Hepatocyte (in vitro differentiated cells): ENCODE measurements around the gene FH. TPM values are rescaled to one million over a fixed set of nuclear protein-coding genes. Genes with fewer than 3 reads are reported as not detected.

Experiments used
- DNase-seq: peaks from one replicate; pipeline ENCODE4 v3.0.0-alpha.2; 2016; ENCODE audit warnings: low spot score
- H2AFZ ChIP-seq: fragments of 200-600 bp; sonication (generic); 2 replicates; pipeline ENCODE4 v1.6.0; 2016; ENCODE audit warnings: antibody characterized with exemption, mild to moderate bottlenecking
- H3K27ac ChIP-seq: fragments of 200-600 bp; sonication (generic); 2 replicates; pipeline ENCODE4 v1.5.1; 2016; ENCODE audit warnings: mild to moderate bottlenecking
- H3K27me3 ChIP-seq: fragments of 200-600 bp; sonication (generic); 2 replicates; pipeline ENCODE4 v1.6.1; 2016
- H3K36me3 ChIP-seq: fragments of 200-600 bp; sonication (generic); replicated peaks from 2 replicates; pipeline ENCODE4 v1.5.1; 2016; ENCODE audit warnings: low read depth; ENCODE audit not compliant: insufficient read depth
- H3K4me1 ChIP-seq: fragments of 200-600 bp; sonication (generic); 2 replicates; pipeline ENCODE4 v1.5.1; 2016; ENCODE audit warnings: mild to moderate bottlenecking, moderate library complexity; ENCODE audit not compliant: insufficient read depth
- H3K4me2 ChIP-seq: fragments of 200-600 bp; sonication (generic); 2 replicates; pipeline ENCODE4 v1.6.0; 2016
- H3K4me3 ChIP-seq: fragments of 200-600 bp; sonication (generic); 2 replicates; pipeline ENCODE4 v1.5.1; 2016; ENCODE audit warnings: mild to moderate bottlenecking
- H3K79me2 ChIP-seq: fragments of 200-600 bp; sonication (generic); 2 replicates; pipeline ENCODE4 v1.6.0; 2017; ENCODE audit warnings: mild to moderate bottlenecking
- H3K9me2 ChIP-seq: fragments of 200-600 bp; sonication (generic); replicated peaks from 2 replicates; pipeline ENCODE4 v1.6.0; 2017; ENCODE audit warnings: mild to moderate bottlenecking; ENCODE audit not compliant: insufficient read depth
- H3K9me3 ChIP-seq: fragments of 200-600 bp; sonication (generic); 2 replicates; pipeline ENCODE4 v1.5.1; 2016; ENCODE audit warnings: low read depth, mild to moderate bottlenecking
- H4K20me1 ChIP-seq: fragments of 200-600 bp; sonication (generic); 2 replicates; pipeline ENCODE4 v1.6.0; 2016; ENCODE audit warnings: mild to moderate bottlenecking; ENCODE audit not compliant: insufficient read depth, poor library complexity, severe bottlenecking
- CTCF ChIP-seq: fragments of 200-600 bp; sonication (generic); IDR thresholded peaks from 2 replicates; pipeline ENCODE4 v1.5.1; 2016; ENCODE audit warnings: antibody characterized with exemption, mild to moderate bottlenecking; ENCODE audit not compliant: poor library complexity
- EZH2 ChIP-seq: fragments of 200-600 bp; sonication (generic); IDR thresholded peaks from 2 replicates; pipeline ENCODE4 v1.6.1; 2016; ENCODE audit warnings: antibody characterized with exemption, mild to moderate bottlenecking, borderline replicate concordance
- EZH2phosphoT487 ChIP-seq: fragments of 200-600 bp; sonication (generic); IDR thresholded peaks from one replicate; pipeline ENCODE4 v1.6.1; 2018; ENCODE audit warnings: antibody characterized with exemption, mild to moderate bottlenecking, low read depth, moderate library complexity; ENCODE audit not compliant: unreplicated experiment, severe bottlenecking
- WGBS: methylation state at CpG from one replicate; pipeline ENCODE4 v1.1.6; 2016; ENCODE audit warnings: low lambda C conversion rate; ENCODE audit errors: missing lambda C conversion rate; 5-methylcytosine and 5-hydroxymethylcytosine counted together
- polyA plus RNA-seq: library from polyadenylated mRNA; unstranded; fragments of >200 nt; fragmentation: Nextera tagmentation; extraction: Ambion mirVana; gene quantifications from 2 replicates; pipeline ENCODE4 v1.2.1, GENCODE V29; 2016
- total RNA-seq: library from RNA; depleted of rRNA; stranded (reverse); fragments of >200 nt; gene quantifications from 2 replicates; pipeline ENCODE4 v1.2.3, GENCODE V29; 2014

Gene FH
- total and polyA plus RNA-seq, 2 experiments from 2014 or later = 62.7 to 96.7 TPM

DNA sequence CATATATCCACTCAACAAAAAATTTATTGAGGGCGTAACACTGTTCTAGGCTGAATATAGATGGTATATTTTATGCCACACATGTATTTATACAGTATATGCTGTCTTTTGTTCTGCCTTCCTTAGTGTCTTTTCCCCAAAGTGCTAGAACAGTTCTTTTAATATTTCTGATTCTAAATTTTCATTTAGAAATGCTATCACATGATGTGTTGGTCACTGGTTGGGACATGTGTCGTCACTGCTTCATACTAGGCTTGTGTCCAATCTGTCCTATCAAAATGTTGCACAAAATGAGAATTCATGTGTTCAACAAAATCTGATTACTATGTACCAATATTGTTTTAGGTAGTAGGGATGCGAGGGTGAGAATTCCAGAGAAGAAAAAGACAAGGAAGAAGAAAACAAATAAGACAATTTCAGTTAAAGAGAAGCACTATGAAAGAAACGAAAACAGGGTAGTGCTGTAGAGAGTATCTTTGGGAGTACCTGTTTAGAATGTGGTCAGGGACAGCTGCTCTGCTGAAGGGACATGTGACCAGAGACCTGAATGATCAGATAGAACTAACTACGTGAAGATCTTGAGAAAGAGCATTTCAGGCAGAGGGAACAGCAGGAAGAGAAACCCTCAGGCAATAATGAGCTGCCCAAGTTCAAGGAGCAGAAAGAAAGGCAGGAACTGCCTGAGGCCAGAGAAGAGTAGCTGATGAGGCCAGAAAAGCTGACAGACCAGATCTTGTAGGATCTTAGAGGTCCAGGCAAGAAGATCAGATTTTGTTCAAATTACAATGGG, 14.0 kb upstream of the FH start:
- Histone ChIP-seq H2AFZ (no peak overlapping the region), H3K79me2 (no peaks in the 10 kb centered on the region), H4K20me1 (no peaks in the 10 kb centered on the region), H3K9me3 (no peaks in the 10 kb centered on the region), H3K4me3 (no peak overlapping the region), H3K27me3 (peaks cover 3% of the 10 kb centered on the region), H3K4me2 (no peak overlapping the region), H3K27ac (no peak overlapping the region), H3K9me2 (no peaks in the 10 kb centered on the region), H3K4me1 (peaks cover 5% of the 10 kb centered on the region), H3K36me3 (no peaks in the 10 kb centered on the region)
- TF ChIP-seq EZH2 (no peak), CTCF (no peak), EZH2phosphoT487 (no peak)
- DNase-seq = no peak
- WGBS = 73% methylated on average over 5 of the region's 5 CpGs

DNA sequence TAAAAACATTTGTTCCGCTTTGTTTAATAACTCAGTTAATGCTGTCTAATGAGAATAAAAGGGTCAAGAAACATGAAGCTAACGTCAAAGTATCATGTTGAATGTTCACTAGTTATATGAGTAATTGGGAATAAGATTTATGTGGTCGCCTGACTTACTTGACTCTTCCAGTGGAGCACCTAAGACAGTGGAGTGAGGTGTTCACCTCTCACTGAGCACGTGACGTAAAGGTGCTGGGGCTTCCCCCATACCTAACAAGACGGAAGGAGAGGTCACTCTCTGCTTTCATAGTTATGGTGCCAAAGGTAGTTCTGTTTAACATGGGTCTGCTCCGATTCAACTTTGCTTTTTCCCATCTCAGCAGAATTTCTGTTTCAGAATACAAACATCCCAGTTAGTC, 13.3 kb upstream of the FH start:
- peaks cover 3% of the 10 kb centered on the region for H3K27me3 ChIP-seq
- no peak overlapping the region for H2AFZ ChIP-seq
- TF ChIP-seq EZH2 (no peak), CTCF (no peak), EZH2phosphoT487 (no peak)
- peaks cover 5% of the 10 kb centered on the region for H3K4me1 ChIP-seq
- no peaks in the 10 kb centered on the region for H3K9me2 ChIP-seq
- H3K4me3 ChIP-seq = no peak overlapping the region
- no peaks in the 10 kb centered on the region for H3K79me2 ChIP-seq
- DNase-seq = peak; percentile 23
- no peak overlapping the region for H3K27ac ChIP-seq
- WGBS = 87% methylated on average over 7 of the region's 7 CpGs
- no peaks in the 10 kb centered on the region for H3K36me3 ChIP-seq
- no peaks in the 10 kb centered on the region for H4K20me1 ChIP-seq
- H3K9me3 ChIP-seq = no peaks in the 10 kb centered on the region
- H3K4me2 ChIP-seq = peak overlapping the region; percentile 71

GRCh38 chr1:241532162-241532531, 12.6 kb upstream of the FH start, which contains the start of gene KMO:
Gene KMO (plus strand): TSS chr1:241532378. CDS start chr1:241532445, 67 bp downstream.
- peak; percentile 23 for DNase-seq
- peak within 1 kb of the TSS; percentile 79 for H2AFZ ChIP-seq
- 19% methylated on average over 1 of the region's 1 CpG for WGBS

More at GRCh38 chr1:241532162-241532531, 12.6 kb upstream of the FH start, which contains the start of gene KMO:
- Histone ChIP-seq H3K9me2 (no peaks in the 10 kb centered on the region), H3K36me3 (no peaks in the 10 kb centered on the region), H4K20me1 (no peaks in the 10 kb centered on the region), H3K4me2 (peak within 1 kb of the TSS; percentile 71), H3K4me3 (peak within 1 kb of the TSS; percentile 16), H3K27ac (no peak within 1 kb of the TSS), H3K4me1 (peaks cover 5% of the 10 kb centered on the region), H3K79me2 (no peaks in the 10 kb centered on the region), H3K9me3 (no peaks in the 10 kb centered on the region), H3K27me3 (peaks cover 3% of the 10 kb centered on the region)
- TF ChIP-seq EZH2 (no peak), EZH2phosphoT487 (no peak), CTCF (no peak)
